KMS-11 (cell line): ENCODE data around the gene CCDC92B.
"Not testable (repeated sequence)": the region's sequence is repeated elsewhere in the genome, so short reads cannot be mapped to it uniquely, and the experiment has no call there.

Source experiments
- H2AFZ ChIP-seq: fragments of 200-600 bp; sonication (generic); 2 replicates; pipeline ENCODE4 v1.6.1; 2016; ENCODE audit warnings: antibody characterized with exemption, mixed run types, low read depth
- H3K27ac ChIP-seq: fragments of 200-600 bp; sonication (generic); 2 replicates; pipeline ENCODE4 v1.6.1; 2016; ENCODE audit warnings: mild to moderate bottlenecking, mixed run types
- H3K27me3 ChIP-seq: fragments of 200-600 bp; sonication (generic); 2 replicates; pipeline ENCODE4 v1.6.1; 2017; ENCODE audit warnings: mild to moderate bottlenecking, low read depth, mixed run types, moderate library complexity; ENCODE audit not compliant: insufficient read depth
- H3K36me3 ChIP-seq: fragments of 200-600 bp; sonication (generic); 2 replicates; pipeline ENCODE4 v1.6.1; 2017; ENCODE audit warnings: mild to moderate bottlenecking, mixed run types; ENCODE audit not compliant: insufficient read depth
- H3K4me1 ChIP-seq: fragments of 200-600 bp; sonication (generic); 2 replicates; pipeline ENCODE4 v1.6.1; 2016; ENCODE audit warnings: mild to moderate bottlenecking, low read depth, mixed run types; ENCODE audit not compliant: poor library complexity, severe bottlenecking
- H3K4me2 ChIP-seq: fragments of 200-600 bp; sonication (generic); 2 replicates; pipeline ENCODE4 v1.7.0; 2016; ENCODE audit warnings: mild to moderate bottlenecking, mixed run types
- H3K4me3 ChIP-seq: fragments of 200-600 bp; sonication (generic); IDR thresholded peaks from 2 replicates; pipeline ENCODE4 v1.6.1; 2017; ENCODE audit warnings: low read depth, low read length, mixed read lengths; ENCODE audit not compliant: insufficient read depth
- H3K79me2 ChIP-seq: fragments of 200-600 bp; sonication (generic); 2 replicates; pipeline ENCODE4 v1.6.1; 2016; ENCODE audit warnings: low read depth, mixed run types; ENCODE audit not compliant: insufficient read depth
- H3K9ac ChIP-seq: fragments of 200-600 bp; sonication (generic); 2 replicates; pipeline ENCODE4 v1.6.1; 2016; ENCODE audit warnings: mild to moderate bottlenecking, mixed run types
- H4K20me1 ChIP-seq: fragments of 200-600 bp; sonication (generic); 2 replicates; pipeline ENCODE4 v1.6.1; 2016; ENCODE audit warnings: mild to moderate bottlenecking, mixed run types; ENCODE audit not compliant: insufficient read depth
- TF ChIP-seq, protein P1 (sequence below): fragments of 200-600 bp; sonication (generic); conservative IDR thresholded peaks from 2 replicates; pipeline ENCODE4 v1.6.1; 2017; ENCODE audit warnings: low read depth, mild to moderate bottlenecking, antibody characterized with exemption, low read length, moderate library complexity, mixed read lengths

The CCDC92B gene

DNA sequence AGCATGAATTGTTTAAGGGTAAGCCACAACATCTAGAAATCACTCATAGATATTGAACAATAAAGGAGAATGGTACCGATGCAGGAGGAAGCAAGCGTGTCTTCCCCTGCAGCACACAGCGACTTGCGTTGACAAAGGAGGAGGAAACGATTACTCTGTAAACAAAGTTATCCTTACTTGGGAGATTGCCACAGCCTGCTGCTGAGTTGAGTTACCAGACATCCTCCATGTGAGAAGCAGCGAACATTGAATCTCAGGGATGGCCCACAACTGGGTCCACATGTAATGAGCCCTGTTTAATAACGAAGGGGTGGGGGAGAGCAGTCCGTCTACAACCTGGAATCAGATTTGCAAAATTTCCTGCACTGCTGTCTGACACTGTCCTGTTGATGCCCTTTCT lies 65.5 kb downstream of the CCDC92B start:
- TF ChIP-seq, protein P1, sequence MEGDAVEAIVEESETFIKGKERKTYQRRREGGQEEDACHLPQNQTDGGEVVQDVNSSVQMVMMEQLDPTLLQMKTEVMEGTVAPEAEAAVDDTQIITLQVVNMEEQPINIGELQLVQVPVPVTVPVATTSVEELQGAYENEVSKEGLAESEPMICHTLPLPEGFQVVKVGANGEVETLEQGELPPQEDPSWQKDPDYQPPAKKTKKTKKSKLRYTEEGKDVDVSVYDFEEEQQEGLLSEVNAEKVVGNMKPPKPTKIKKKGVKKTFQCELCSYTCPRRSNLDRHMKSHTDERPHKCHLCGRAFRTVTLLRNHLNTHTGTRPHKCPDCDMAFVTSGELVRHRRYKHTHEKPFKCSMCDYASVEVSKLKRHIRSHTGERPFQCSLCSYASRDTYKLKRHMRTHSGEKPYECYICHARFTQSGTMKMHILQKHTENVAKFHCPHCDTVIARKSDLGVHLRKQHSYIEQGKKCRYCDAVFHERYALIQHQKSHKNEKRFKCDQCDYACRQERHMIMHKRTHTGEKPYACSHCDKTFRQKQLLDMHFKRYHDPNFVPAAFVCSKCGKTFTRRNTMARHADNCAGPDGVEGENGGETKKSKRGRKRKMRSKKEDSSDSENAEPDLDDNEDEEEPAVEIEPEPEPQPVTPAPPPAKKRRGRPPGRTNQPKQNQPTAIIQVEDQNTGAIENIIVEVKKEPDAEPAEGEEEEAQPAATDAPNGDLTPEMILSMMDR, result no peak
- Histone ChIP-seq H3K9ac (no peak overlapping the region), H3K36me3 (no peaks in the 10 kb centered on the region), H3K4me2 (no peak overlapping the region), H2AFZ (no peak overlapping the region), H3K79me2 (no peaks in the 10 kb centered on the region), H3K4me3 (no peak overlapping the region), H3K27ac (no peak overlapping the region), H4K20me1 (no peaks in the 10 kb centered on the region), H3K27me3 (no peaks in the 10 kb centered on the region), H3K4me1 (no peaks in the 10 kb centered on the region)

DNA sequence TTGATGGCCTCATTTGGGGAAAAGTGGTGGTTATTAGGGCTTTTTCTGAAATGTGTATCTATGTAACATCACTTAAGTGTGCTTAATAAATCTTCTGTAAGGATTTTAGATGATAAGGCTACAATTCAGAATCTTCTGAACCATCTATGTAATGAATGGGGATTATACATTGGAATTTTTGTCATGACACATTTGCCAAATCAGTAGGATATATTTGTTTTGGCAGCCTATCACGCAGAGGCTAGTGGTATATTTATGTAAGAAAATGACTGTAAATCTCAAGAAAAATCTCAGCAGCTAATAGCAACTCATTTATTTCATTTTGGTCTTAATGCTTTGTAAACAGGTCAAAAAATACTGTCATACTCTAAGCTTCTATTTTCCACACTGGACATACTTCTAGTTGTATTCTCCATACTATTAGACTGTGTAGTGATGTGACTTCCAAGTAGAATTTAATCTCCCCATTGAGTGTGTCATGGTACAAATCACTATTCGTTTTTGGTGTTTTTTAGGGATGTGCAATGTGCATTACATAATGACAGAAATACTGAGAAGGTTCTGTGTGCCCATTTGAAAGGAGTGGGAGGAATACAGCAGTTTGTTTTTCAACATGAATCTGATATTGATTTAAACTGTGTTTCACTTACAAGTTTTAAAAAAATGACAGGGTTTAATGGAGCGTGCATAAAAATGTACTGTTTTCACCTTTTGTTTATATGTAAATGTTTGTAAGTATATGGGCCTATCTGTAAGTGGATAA lies 67.1 kb downstream of the CCDC92B start:
- Histone ChIP-seq H3K27me3 (no peaks in the 10 kb centered on the region), H3K79me2 (no peaks in the 10 kb centered on the region), H3K27ac (no peak overlapping the region), H3K4me3 (no peak overlapping the region), H3K9ac (no peak overlapping the region), H2AFZ (no peak overlapping the region), H4K20me1 (no peaks in the 10 kb centered on the region), H3K4me2 (no peak overlapping the region), H3K4me1 (no peaks in the 10 kb centered on the region), H3K36me3 (no peaks in the 10 kb centered on the region)
- TF ChIP-seq, protein P1, result no peak

DNA sequence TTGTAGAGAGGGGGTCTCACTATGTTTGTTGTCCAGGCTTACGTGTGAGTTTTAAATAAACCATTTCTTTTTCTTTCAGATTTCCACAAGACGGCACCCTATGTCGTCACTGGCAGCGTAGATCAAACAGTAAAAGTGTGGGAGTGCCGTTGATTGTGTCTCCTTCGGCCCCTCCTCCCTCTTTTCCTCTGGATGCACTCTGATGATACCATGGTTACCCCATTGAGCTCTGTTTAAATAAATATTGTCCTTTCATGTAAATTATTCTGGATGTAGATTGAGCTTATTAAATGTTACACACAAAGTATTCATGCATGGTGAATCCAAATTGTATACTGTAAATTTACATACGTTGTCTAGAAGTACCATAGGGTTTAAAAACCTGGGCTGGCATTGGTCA lies 67.8 kb downstream of the CCDC92B start:
- Histone ChIP-seq H3K4me2 (no peak overlapping the region), H3K36me3 (no peaks in the 10 kb centered on the region), H3K4me3 (no peak overlapping the region), H4K20me1 (no peaks in the 10 kb centered on the region), H3K79me2 (no peaks in the 10 kb centered on the region), H3K9ac (no peak overlapping the region), H2AFZ (no peak overlapping the region), H3K4me1 (no peaks in the 10 kb centered on the region), H3K27ac (no peak overlapping the region), H3K27me3 (no peaks in the 10 kb centered on the region)
- TF ChIP-seq, protein P1, result no peak

DNA sequence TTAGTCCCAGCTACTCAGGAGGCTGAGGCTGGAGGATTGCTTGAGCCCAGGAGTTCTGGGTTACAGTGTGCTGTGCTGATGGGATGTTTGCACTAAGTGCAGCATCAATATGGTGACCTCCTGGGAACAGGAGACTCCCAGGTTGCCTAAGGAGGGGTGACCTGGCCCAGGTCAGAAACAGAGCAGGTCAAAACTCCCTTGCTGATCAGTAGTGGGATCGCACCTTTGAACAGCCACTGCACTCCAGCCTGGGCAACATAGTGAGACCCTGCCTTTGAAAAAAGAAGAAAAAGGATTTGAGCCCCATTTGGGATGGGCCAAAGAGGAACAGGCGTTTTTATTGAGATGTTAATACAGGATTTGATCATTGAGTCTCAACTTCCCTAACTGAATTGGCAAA lies 68.5 kb downstream of the CCDC92B start:
- Histone ChIP-seq H3K4me1 (no peaks in the 10 kb centered on the region), H3K36me3 (no peaks in the 10 kb centered on the region), H3K4me2 (no peak overlapping the region), H3K9ac (no peak overlapping the region), H3K27me3 (no peaks in the 10 kb centered on the region), H3K27ac (no peak overlapping the region), H3K79me2 (no peaks in the 10 kb centered on the region), H2AFZ (no peak overlapping the region), H4K20me1 (no peaks in the 10 kb centered on the region), H3K4me3 (no peak overlapping the region)
- TF ChIP-seq, protein P1, result no peak

DNA sequence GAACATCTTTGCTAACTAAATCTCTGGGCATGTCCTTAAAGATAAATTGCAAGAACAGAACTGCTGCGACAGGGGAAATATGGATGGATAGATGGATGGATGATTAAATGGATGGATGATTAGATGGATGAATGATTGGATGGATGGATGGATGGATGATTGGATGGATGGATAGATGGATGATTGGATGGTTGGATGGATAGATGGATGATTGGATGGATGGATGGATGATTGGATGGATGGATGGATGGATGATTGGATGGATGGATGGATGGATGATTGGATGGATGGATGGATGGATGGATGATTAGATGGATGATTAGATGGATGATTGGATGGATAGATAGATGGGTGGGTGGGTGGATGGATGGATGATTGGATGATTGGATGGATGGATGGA lies 70.2 kb downstream of the CCDC92B start:
- not testable (repeated sequence) for H3K4me1 ChIP-seq, H3K27ac ChIP-seq, H3K4me3 ChIP-seq, H4K20me1 ChIP-seq, H2AFZ ChIP-seq, H3K9ac ChIP-seq, H3K36me3 ChIP-seq, H3K4me2 ChIP-seq, H3K79me2 ChIP-seq, H3K27me3 ChIP-seq
